GM10847 (cell line): ENCODE measurements around the gene SMIM24.

Experiments
- POLR2A ChIP-seq: IDR thresholded peaks from 2 replicates; pipeline ENCODE4 v1.6.1; 2011; ENCODE audit not compliant: insufficient read length; ENCODE audit errors: extremely low read depth

The SMIM24 gene

DNA sequence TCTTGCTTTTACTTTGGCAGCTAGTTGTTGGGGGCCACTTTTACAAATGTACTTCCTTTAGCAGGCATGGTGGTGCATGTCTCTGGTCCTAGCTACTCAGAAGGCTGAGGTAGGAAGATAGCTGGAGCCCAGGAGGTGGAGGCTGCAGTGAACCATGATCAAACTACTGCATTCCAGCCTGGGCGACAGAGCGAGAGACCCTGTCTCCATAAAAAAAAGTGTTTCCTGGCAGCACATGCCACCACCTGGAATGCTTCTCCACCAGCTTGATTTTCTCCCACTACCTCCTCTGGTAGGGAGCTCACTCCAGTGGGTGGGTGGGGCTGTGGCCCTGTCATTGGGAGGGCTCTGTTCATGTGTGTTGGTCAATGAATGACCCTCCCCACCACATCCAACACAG lies 38.3 kb upstream of the SMIM24 start:
- no peak for TF ChIP-seq POLR2A

DNA sequence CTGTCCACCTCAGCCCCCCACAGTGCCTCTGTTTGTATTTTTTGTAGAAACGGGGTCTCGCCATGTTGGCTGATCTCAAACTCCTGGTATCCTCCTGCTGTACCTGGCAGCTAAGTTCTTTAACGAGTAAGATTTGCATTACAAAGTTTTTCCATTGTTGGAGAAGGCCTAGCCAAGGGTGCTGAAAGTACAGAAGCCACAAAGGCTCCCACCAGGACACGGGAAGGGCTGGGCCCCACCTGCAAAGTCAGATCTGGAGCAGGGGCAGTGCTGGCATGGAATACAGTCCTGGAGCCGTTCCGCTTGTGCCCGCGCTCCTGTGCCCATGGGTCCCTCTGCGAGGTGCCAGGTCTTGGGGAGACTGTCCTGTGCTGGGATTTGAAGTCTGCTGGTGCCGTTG lies 37.9 kb upstream of the SMIM24 start:
- TF ChIP-seq POLR2A = no peak

DNA sequence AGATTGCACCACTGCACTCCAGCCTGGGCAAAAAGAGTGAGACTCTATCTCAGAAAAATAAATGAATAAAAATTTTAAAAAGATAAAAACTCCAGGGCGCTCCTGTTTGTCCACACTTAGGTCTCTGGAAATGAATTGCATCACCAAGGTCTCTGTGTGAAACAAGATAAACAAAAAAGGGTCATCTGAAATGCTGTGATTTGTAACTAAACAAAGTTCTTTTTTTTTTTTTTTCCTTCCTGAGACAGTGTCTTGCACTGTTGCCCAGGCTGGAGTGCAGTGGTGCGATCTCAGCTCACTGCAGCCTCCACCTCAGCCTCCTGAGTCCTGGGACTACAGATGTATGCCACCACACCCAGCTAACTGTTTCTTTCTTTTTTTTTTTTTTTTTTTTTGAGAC lies 37.3 kb upstream of the SMIM24 start:
- no peak for TF ChIP-seq POLR2A

GRCh38 chr19:3516675-3517207 lies 36.4 kb upstream of the SMIM24 start:
- no peak for TF ChIP-seq POLR2A

DNA sequence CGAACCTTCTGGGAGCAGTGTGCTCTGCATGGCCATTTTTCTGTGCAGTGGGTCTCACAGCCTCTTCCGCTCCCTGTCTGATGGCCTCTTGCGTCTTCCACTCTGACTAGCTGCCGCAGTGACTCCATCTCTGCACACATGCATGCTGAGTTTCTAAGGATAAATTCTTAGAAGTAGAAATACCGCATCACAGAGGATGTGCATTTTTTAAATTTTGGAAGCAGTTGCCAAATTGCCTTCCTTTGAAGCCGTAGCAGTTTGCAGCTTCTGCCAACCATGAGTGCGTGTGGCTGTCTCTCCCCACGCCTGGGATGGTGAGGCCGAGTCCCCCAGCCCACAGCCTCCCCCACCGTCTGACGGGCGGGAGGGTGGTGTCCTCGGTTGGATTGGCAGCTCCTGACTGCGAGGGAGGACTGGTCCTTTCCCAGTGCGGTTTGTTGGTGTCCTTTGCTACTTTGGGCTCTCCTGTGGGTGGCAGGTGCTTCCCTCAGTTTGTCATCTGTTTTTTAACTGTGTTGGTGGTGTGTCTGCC lies 35.6 kb upstream of the SMIM24 start:
- TF ChIP-seq POLR2A = no peak

GRCh38 chr19:3514930-3515329 lies 34.6 kb upstream of the SMIM24 start:
- no peak for TF ChIP-seq POLR2A

DNA sequence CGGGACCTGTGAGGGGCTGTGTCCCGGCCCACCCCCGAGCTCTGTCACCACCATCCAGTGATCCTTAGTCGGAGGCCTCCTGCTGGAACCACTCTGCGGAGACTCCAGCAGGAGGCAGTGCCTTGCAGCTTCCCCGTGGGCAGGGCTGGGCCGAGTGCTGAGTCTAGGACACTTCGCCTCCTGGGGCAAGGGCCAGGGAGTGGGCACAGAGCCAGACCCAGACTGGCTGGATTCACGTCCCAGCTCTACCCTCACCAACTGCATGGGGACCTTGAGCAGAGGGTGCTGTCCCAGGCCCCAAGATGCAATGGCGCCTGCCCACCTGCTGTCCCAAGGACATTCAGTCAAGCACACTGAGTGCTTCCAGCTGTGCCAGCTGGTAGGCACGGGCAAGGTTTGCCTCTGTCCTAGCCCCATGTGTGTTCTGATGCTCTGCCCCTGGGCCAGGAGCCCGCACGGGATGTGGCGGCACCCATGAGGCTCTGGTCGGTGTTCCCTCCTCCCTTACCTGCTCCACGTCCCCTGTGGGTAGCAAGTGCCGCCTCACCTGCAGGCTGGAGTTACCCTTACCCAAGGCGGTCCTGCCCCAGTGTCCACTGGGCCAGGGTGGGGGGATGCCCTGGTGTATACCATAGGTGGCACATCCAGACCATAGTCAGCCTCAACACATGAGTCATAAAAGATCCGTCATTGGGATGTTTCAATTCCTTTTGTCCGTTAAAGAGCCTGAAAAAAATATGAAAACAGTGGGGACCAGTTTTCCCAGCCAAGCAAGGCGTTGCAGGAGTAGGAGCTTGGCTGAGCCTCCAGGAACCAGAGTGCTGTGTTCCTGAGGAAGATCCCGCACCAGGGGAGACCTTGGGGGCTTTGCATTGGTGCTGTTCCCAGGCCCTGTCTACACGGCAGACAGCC lies 33.2 kb upstream of the SMIM24 start:
- no peak for TF ChIP-seq POLR2A

- TF ChIP-seq POLR2A = no peak
These were observed 32.4 kb upstream of the SMIM24 start for GRCh38 chr19:3512562-3513228.

DNA sequence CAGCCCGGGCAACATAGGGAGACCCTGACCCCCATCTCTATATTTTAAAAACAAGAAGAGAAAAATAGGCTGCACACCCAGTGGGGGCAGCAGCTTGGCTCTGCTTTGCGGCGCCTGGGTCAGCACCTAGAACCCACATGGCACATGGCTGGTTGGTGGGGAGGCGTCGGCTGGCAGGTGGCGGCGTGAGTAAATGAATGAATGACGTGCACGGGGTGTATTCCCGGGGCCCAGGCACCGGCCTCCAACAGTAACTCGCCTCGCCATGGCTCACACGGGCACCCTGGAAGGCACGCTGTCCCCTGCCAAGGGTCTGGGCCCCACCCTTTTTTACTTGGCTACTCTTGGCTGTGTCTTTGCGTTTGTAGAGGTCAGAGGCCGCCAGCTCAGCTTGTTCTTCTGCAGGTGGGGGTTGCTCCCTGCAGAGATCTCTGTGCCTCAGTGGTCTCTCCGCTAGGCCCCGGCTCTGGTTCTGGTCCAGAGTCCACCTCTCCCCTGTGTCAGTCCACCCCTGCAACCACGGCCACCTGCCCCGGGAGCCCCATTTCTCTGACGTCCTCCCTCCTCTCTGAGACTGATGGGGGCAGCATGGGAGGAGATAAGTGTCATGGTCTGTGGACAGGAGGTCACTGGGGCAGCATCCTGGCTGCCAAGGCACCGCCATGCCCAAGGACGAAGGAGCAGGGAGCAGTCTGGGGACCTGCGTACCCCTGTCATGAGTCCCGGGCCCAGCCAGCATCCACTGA lies 31.4 kb upstream of the SMIM24 start:
- no peak for TF ChIP-seq POLR2A

- TF ChIP-seq POLR2A = no peak
These were observed 30.4 kb upstream of the SMIM24 start for GRCh38 chr19:3510727-3511126.

- TF ChIP-seq POLR2A = no peak
These were observed 29.3 kb upstream of the SMIM24 start for GRCh38 chr19:3509566-3509989.

DNA sequence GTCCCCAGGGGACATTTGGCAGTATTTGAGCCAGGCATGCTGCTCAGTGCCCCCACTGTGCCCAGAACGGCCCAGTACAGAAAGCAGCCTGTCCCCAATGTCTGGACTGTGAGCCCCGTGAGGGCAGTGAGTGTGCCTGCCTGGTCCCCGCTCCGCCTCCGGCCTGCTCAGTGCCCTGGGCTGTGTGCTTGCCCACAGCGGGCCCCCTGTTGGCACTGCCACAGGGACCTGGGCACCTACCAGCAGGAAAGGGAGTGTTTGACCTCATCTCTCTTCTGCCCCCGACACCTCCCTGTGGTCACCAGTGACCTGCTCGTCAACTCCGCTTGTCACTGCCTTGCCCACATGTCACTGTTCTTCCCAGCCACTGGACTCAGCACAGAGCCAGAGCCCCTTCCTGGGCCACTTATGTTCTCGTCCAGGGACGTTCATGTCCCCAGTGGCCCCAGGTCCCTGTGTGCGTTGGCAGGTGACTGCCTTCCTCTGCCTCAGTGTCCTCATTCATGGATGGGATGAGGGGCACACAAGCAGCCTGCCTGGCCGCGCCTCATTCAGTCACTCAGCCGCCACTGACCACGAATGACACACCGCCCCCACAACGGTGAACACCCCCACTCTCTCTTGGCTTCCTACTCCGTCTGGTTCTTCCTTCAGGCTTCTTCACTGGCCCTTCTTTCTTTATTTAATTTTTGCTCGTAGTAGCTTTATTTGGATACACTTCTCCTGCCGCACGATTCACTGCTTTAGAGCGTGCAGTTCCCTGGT lies 28.6 kb upstream of the SMIM24 start:
- no peak for TF ChIP-seq POLR2A

DNA sequence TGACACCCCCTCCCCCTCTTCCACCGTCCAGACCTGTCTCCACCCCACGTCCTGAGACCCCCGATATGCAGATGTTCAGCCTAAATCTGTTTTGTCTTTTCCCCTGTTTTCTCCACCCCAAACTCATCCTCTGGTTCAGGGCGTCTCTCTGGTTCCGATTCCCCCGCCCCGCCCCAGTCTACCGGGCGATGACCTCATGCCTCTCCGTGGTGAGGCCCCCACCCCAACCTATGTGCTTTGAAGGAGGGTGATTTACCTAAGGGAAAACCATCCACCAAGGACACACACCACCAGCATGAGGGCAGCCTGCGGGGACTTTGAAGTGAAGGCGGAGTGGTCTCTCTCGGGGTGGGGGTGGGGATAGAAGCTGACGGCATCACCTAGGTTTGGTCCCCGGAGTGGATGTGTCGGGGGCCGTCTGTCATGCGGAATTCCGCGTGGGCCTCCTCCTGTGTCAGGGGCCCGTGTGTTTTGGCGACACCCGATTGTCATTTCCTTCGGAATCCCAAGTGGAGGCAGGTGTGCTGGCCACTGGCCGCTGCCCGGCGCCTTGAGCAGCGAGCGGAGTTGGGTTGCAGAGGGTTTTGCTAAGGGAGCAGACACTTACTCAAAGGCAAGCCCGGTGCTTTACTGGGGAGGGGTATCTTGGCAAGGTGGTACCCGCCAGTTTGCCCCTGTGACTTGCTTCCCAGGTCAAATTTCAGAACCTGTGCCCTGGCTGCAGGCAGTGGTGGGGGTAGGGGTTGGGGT lies 27.2 kb upstream of the SMIM24 start:
- no peak for TF ChIP-seq POLR2A
